ENCODE results near the gene TUBD1.

DNA sequence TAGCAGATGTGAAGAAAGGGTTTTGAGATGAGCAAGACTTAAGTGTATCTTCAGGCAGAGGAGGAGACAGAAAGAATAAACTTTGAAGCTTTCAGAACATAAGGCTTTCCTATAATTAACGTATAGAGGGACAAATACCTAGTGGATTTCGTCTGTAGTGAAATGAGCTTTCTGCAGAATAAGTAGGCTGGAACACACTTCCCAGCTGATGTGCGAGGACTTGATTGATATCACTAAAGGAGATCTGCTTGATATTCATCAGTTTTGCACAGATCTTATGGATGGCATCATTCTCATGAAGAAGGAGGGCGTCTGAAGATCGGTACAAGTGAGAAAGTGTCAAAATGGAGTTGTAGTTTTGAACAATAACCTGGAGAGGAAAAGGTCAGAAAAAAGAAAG, 14.8 kb downstream of the TUBD1 start:
- TF ChIP-seq EZH2phosphoT487 (IDR thresholded peaks at IDR 0.05; ENCODE audit: borderline replicate concordance, low read depth, low read length), result no peak
- TF ChIP-seq, protein P1, sequence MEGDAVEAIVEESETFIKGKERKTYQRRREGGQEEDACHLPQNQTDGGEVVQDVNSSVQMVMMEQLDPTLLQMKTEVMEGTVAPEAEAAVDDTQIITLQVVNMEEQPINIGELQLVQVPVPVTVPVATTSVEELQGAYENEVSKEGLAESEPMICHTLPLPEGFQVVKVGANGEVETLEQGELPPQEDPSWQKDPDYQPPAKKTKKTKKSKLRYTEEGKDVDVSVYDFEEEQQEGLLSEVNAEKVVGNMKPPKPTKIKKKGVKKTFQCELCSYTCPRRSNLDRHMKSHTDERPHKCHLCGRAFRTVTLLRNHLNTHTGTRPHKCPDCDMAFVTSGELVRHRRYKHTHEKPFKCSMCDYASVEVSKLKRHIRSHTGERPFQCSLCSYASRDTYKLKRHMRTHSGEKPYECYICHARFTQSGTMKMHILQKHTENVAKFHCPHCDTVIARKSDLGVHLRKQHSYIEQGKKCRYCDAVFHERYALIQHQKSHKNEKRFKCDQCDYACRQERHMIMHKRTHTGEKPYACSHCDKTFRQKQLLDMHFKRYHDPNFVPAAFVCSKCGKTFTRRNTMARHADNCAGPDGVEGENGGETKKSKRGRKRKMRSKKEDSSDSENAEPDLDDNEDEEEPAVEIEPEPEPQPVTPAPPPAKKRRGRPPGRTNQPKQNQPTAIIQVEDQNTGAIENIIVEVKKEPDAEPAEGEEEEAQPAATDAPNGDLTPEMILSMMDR (conservative IDR thresholded peaks at IDR 0.05; ENCODE audit: low read length), result no peak

Data from OCI-LY7 (cell line).